ENCODE results near the gene SIM1. TPM values are rescaled to one million over a fixed set of nuclear protein-coding genes. Genes with fewer than 3 reads are reported as not detected.

The SIM1 gene
- polyA plus RNA-seq, 1 donor, result 3.9 TPM

GRCh38 chr6:100472674-100473073, 8.0 kb upstream of the SIM1 start:
- no peak for DNase-seq (ENCODE audit: low read depth)

GRCh38 chr6:100470422-100471120, 5.8 kb upstream of the SIM1 start:
- DNase-seq (ENCODE audit: low read depth), result no peak

- DNase-seq (ENCODE audit: low read depth), result no peak
Measured at GRCh38 chr6:100469101-100469859, 4.6 kb upstream of the SIM1 start.

GRCh38 chr6:100468016-100468622, 3.4 kb upstream of the SIM1 start:
- no peak for DNase-seq (ENCODE audit: low read depth)

GRCh38 chr6:100467129-100468015, 2.7 kb upstream of the SIM1 start:
- DNase-seq (ENCODE audit: low read depth), result no peak

- no peak for DNase-seq (ENCODE audit: low read depth)
Measured at GRCh38 chr6:100466410-100467128, 1.8 kb upstream of the SIM1 start.

GRCh38 chr6:100465701-100466409, 1.1 kb upstream of the SIM1 start:
- DNase-seq (ENCODE audit: low read depth), result no peak

GRCh38 chr6:100464162-100464851, 414 bp downstream of the SIM1 start:
- no peak for DNase-seq (ENCODE audit: low read depth)

GRCh38 chr6:100463630-100464161, 1.0 kb downstream of the SIM1 start:
- no peak for DNase-seq (ENCODE audit: low read depth)

- DNase-seq (ENCODE audit: low read depth), result no peak
Measured at GRCh38 chr6:100462706-100463629, 1.8 kb downstream of the SIM1 start.

- DNase-seq (ENCODE audit: low read depth), result no peak
Measured at GRCh38 chr6:100461917-100462705, 2.6 kb downstream of the SIM1 start.

GRCh38 chr6:100461278-100461916, 3.3 kb downstream of the SIM1 start:
- DNase-seq (ENCODE audit: low read depth), result no peak

GRCh38 chr6:100460650-100461204, 4.0 kb downstream of the SIM1 start:
- DNase-seq (ENCODE audit: low read depth), result no peak

GRCh38 chr6:100459592-100460184, 5.0 kb downstream of the SIM1 start:
- DNase-seq (ENCODE audit: low read depth), result no peak

- no peak for DNase-seq (ENCODE audit: low read depth)
Measured at GRCh38 chr6:100458841-100459591, 5.7 kb downstream of the SIM1 start.
